ENCODE results near the gene KLHL21. TPM values are rescaled to one million over a fixed set of nuclear protein-coding genes. Genes with fewer than 3 reads are reported as not detected.

Gene KLHL21
- total and polyA plus RNA-seq, 2 donors (not counting 1 experiment from before 2014, with no cell fraction given): 14.4 to 29.9 TPM

GRCh38 chr1:6592865-6593593, 9.6 kb downstream of the KLHL21 start:
- Histone ChIP-seq H3K4me2 (replicated peaks; ENCODE audit: low read depth, low read length, poor library complexity, severe bottlenecking) (no peak overlapping the region), H3K27me3 (replicated peaks in 1 of 4; ENCODE audit: control extremely low read depth in 1 of 4, control insufficient read depth in 3 of 4, insufficient read depth in 4 of 4, low read length in 3 of 4) (no peaks in the 10 kb centered on the region), H3K9ac (ENCODE audit: low read length) (no peak overlapping the region), H3K27ac (ENCODE audit: low read length in 2 of 2) (no peak overlapping the region), H3K4me1 (ENCODE audit: control insufficient read depth in 2 of 2, insufficient read depth in 2 of 2, low read length in 2 of 2) (peaks cover 0 to 11% of the 10 kb centered on the region in 2 donors), H3K36me3 (replicated peaks in 1 of 2; ENCODE audit: control extremely low read depth in 1 of 2, control insufficient read depth in 1 of 2, extremely low read depth in 1 of 2, insufficient read depth in 2 of 2, low read length in 1 of 2) (peaks cover 0 to 76% of the 10 kb centered on the region in 2 experiments), H3K4me3 (ENCODE audit: control extremely low read depth in 1 of 5, extremely low read depth in 1 of 5, insufficient read depth in 1 of 5, low read depth in 2 of 5, low read length in 4 of 5) (no peak overlapping the region), H2AFZ (ENCODE audit: insufficient read depth, low read depth, low read length, poor library complexity, severe bottlenecking) (no peak overlapping the region), H3K9me3 (ENCODE audit: control extremely low read depth in 1 of 3, control insufficient read depth in 2 of 3, insufficient read depth in 1 of 3, low read length in 2 of 3) (no peaks in the 10 kb centered on the region), H3K79me2 (ENCODE audit: control insufficient read depth, insufficient read depth, low read length) (peaks cover 23% of the 10 kb centered on the region), H4K20me1 (ENCODE audit: control insufficient read depth, insufficient read depth, low read length, poor library complexity, severe bottlenecking) (peaks cover 52% of the 10 kb centered on the region)
- Mint-ChIP-seq H3K9me3 (ENCODE audit: insufficient read depth) (no peaks in the 10 kb centered on the region), H3K27me3 (no peaks in the 10 kb centered on the region), H3K4me3 (no peak overlapping the region), H3K27ac (no peak overlapping the region), H3K4me1 (peaks cover 6% of the 10 kb centered on the region)
- ChIA-PET CTCF (no interaction called here), POLR2A (interaction anchor here (0.6 kb wide), 1 partner anchor 31 kb away, joined by 6 read pairs; no protein-coding TSS in a partner anchor)
- no peak for ATAC-seq (ENCODE audit: low read depth)
- TF ChIP-seq CTCF (IDR thresholded peaks at IDR 0.05) (no peak), EZH2 (IDR thresholded peaks at IDR 0.05; ENCODE audit: borderline replicate concordance, insufficient read depth, low read depth, low read length, poor library complexity, severe bottlenecking) (no peak)
- WGBS (ENCODE audit: insufficient coverage): 97% methylated on average over 34 of the region's 38 CpGs
- no peak for DNase-seq
- intact Hi-C loops (cut with micrococcal nuclease): no loop called here

GRCh38 chr1:6592441-6592840, 10.2 kb downstream of the KLHL21 start:
- Mint-ChIP-seq H3K27me3 (no peaks in the 10 kb centered on the region), H3K27ac (no peak overlapping the region), H3K4me1 (peaks cover 10% of the 10 kb centered on the region), H3K9me3 (ENCODE audit: insufficient read depth) (no peaks in the 10 kb centered on the region), H3K4me3 (no peak overlapping the region)
- Histone ChIP-seq H2AFZ (ENCODE audit: insufficient read depth, low read depth, low read length, poor library complexity, severe bottlenecking) (no peak overlapping the region), H3K27ac (ENCODE audit: low read length in 2 of 2) (no peak overlapping the region), H3K4me2 (replicated peaks; ENCODE audit: low read depth, low read length, poor library complexity, severe bottlenecking) (no peak overlapping the region), H3K9me3 (ENCODE audit: control extremely low read depth in 1 of 3, control insufficient read depth in 2 of 3, insufficient read depth in 1 of 3, low read length in 2 of 3) (no peaks in the 10 kb centered on the region), H3K9ac (ENCODE audit: low read length) (no peak overlapping the region), H3K4me1 (ENCODE audit: control insufficient read depth in 2 of 2, insufficient read depth in 2 of 2, low read length in 2 of 2) (peaks cover 0 to 15% of the 10 kb centered on the region in 2 donors), H3K79me2 (ENCODE audit: control insufficient read depth, insufficient read depth, low read length) (peaks cover 17% of the 10 kb centered on the region), H3K36me3 (replicated peaks in 1 of 2; ENCODE audit: control extremely low read depth in 1 of 2, control insufficient read depth in 1 of 2, extremely low read depth in 1 of 2, insufficient read depth in 2 of 2, low read length in 1 of 2) (peaks cover 0 to 76% of the 10 kb centered on the region in 2 experiments), H3K4me3 (ENCODE audit: control extremely low read depth in 1 of 5, extremely low read depth in 1 of 5, insufficient read depth in 1 of 5, low read depth in 2 of 5, low read length in 4 of 5) (no peak overlapping the region), H3K27me3 (replicated peaks in 1 of 4; ENCODE audit: control extremely low read depth in 1 of 4, control insufficient read depth in 3 of 4, insufficient read depth in 4 of 4, low read length in 3 of 4) (no peaks in the 10 kb centered on the region), H4K20me1 (ENCODE audit: control insufficient read depth, insufficient read depth, low read length, poor library complexity, severe bottlenecking) (peaks cover 46% of the 10 kb centered on the region)
- intact Hi-C loops (cut with micrococcal nuclease): no loop called here
- ATAC-seq (ENCODE audit: low read depth): no peak
- no peak for DNase-seq
- no peak for TF ChIP-seq EZH2 (IDR thresholded peaks at IDR 0.05; ENCODE audit: borderline replicate concordance, insufficient read depth, low read depth, low read length, poor library complexity, severe bottlenecking)
- no peak for TF ChIP-seq CTCF (IDR thresholded peaks at IDR 0.05)
- CTCF ChIA-PET: no interaction called here
- POLR2A ChIA-PET: no interaction called here
- WGBS (ENCODE audit: insufficient coverage): no CpG with 5 or more reads among the region's 5 CpGs

All from B cell (primary cell).